Keratinocyte (primary cell): ENCODE data around the gene LHX5.

Experiments
- CTCF ChIP-seq, 3 experiments: IDR thresholded peaks in 1 of 3; conservative IDR thresholded peaks in 1 of 3; optimal IDR thresholded peaks in 1 of 3; 2 replicates in 2 of 3; 3 replicates in 1 of 3; pipeline versions ENCODE3 to v1.5.1; 2011; ENCODE audit warnings: low read length in 3 of 3, mild to moderate bottlenecking in 3 of 3, moderate library complexity in 2 of 3, control low read depth in 1 of 3, inconsistent platforms in 1 of 3; ENCODE audit not compliant: insufficient read depth in 2 of 3; ENCODE audit errors: extremely low read depth in 1 of 3
- EZH2 ChIP-seq: IDR thresholded peaks from one replicate; pipeline ENCODE4 v1.6.1; 2012; ENCODE audit warnings: inconsistent platforms, mild to moderate bottlenecking, low read length, moderate library complexity

DNA sequence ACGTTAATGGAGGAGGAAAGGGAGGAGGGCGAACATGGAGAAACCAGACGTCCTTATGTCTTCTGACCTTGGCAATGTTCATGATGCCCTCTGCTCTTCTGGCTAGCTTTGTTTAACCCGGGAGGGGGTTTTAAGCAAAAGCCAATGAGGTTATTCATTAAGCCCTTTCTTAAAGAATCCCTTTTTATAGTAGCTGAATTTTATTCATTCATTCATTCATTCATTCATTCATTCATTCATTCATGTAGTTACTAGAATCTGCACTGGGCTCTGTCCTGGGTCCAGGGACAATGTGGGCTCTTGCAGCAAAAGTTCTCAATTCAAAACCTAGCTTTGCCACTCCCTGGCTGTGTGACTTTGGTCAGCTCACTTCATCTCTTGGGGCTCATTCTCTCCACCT is 14.0 kb downstream of the LHX5 start:
- TF ChIP-seq CTCF (optimal IDR thresholded peaks at IDR 0.05 in 1 of 3, IDR thresholded peaks at IDR 0.05 in 1 of 3, conservative IDR thresholded peaks at IDR 0.05 in 1 of 3; ENCODE audit: extremely low read depth in 1 of 3, insufficient read depth in 2 of 3, low read length in 3 of 3) (no peak), EZH2 (no peak)
